ENCODE results near the gene KRTDAP. TPM values are rescaled to one million over a fixed set of nuclear protein-coding genes. Genes with fewer than 3 reads are reported as not detected.

Gene KRTDAP
- total RNA-seq, 1 donor from 2014 or later, result not detected

- no peak for DNase-seq
- Mint-ChIP-seq H3K27me3 (ENCODE audit: unreplicated experiment) (peaks cover 11% of the 10 kb centered on the region), H3K9me3 (ENCODE audit: unreplicated experiment) (no peaks in the 10 kb centered on the region), H3K4me1 (ENCODE audit: low read depth, unreplicated experiment) (no peaks in the 10 kb centered on the region), H3K4me3 (ENCODE audit: unreplicated experiment) (no peak overlapping the region), H3K27ac (ENCODE audit: unreplicated experiment) (no peak overlapping the region), H3K36me3 (ENCODE audit: unreplicated experiment) (peaks cover 5% of the 10 kb centered on the region)
- TF ChIP-seq CTCF (IDR thresholded peaks at IDR 0.05; ENCODE audit: partially characterized antibody, unreplicated experiment), result no peak
These were observed 35.6 kb upstream of the KRTDAP start for GRCh38 chr19:35525873-35526272.

DNA sequence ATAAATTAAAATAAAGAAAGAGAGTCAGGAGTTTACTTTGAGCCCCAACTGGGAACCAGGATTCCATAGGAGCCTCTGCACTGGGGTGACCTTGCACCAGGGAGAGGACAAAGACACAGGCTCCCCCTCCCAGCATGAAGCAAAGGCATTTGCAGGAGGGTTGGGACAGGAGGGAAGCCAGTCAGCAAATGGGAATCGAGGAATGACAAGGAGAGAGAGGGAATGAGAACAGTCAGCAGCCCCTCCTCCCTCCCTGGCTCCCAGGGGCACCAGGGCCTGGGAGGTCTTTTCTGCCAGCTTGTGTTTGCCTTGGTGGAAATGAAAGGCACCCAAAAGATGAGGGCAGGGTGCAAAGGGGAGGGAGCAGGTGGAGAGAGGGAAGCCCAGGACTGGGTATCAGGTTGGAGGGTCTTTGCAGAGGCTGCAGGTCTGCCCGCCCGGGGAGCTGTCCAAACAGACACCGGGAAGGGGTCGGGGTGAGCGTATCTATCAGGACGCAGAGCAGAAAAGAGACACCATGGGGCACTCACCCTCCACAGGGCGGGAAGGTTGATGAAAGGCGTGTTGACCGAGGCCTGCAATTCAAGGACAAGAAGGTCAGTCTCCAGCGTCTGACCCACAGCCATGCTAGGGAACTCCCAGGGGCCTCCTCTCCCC is 34.0 kb upstream of the KRTDAP start:
- Mint-ChIP-seq H3K4me1 (ENCODE audit: low read depth, unreplicated experiment) (no peaks in the 10 kb centered on the region), H3K4me3 (ENCODE audit: unreplicated experiment) (no peak overlapping the region), H3K27ac (ENCODE audit: unreplicated experiment) (no peak overlapping the region), H3K36me3 (ENCODE audit: unreplicated experiment) (peaks cover 5% of the 10 kb centered on the region), H3K27me3 (ENCODE audit: unreplicated experiment) (peaks cover 9% of the 10 kb centered on the region), H3K9me3 (ENCODE audit: unreplicated experiment) (peaks cover 1% of the 10 kb centered on the region)
- no peak for TF ChIP-seq CTCF (IDR thresholded peaks at IDR 0.05; ENCODE audit: partially characterized antibody, unreplicated experiment)
- DNase-seq, result no peak

- Mint-ChIP-seq H3K9me3 (ENCODE audit: unreplicated experiment) (peaks cover 1% of the 10 kb centered on the region), H3K4me1 (ENCODE audit: low read depth, unreplicated experiment) (no peaks in the 10 kb centered on the region), H3K4me3 (ENCODE audit: unreplicated experiment) (no peak overlapping the region)
These were observed 32.6 kb upstream of the KRTDAP start for GRCh38 chr19:35522745-35523327.

GRCh38 chr19:35521124-35521743 is 31.0 kb upstream of the KRTDAP start:
- Mint-ChIP-seq H3K36me3 (ENCODE audit: unreplicated experiment) (no peaks in the 10 kb centered on the region), H3K27me3 (ENCODE audit: unreplicated experiment) (peaks cover 7% of the 10 kb centered on the region), H3K27ac (ENCODE audit: unreplicated experiment) (no peak overlapping the region), H3K4me3 (ENCODE audit: unreplicated experiment) (no peak overlapping the region), H3K4me1 (ENCODE audit: low read depth, unreplicated experiment) (no peaks in the 10 kb centered on the region), H3K9me3 (ENCODE audit: unreplicated experiment) (peaks cover 5% of the 10 kb centered on the region)
- no peak for TF ChIP-seq CTCF (IDR thresholded peaks at IDR 0.05; ENCODE audit: partially characterized antibody, unreplicated experiment)
- DNase-seq, result no peak

More at GRCh38 chr19:35522745-35523327, 32.6 kb upstream of the KRTDAP start:
- no peak for TF ChIP-seq CTCF (IDR thresholded peaks at IDR 0.05; ENCODE audit: partially characterized antibody, unreplicated experiment)
- DNase-seq, result no peak
- no peak overlapping the region for H3K27ac Mint-ChIP-seq (ENCODE audit: unreplicated experiment)
- H3K36me3 Mint-ChIP-seq (ENCODE audit: unreplicated experiment), result no peaks in the 10 kb centered on the region
- H3K27me3 Mint-ChIP-seq (ENCODE audit: unreplicated experiment), result peaks cover 4% of the 10 kb centered on the region

- Mint-ChIP-seq H3K4me3 (ENCODE audit: unreplicated experiment) (no peak overlapping the region), H3K27ac (ENCODE audit: unreplicated experiment) (no peak overlapping the region), H3K4me1 (ENCODE audit: low read depth, unreplicated experiment) (no peaks in the 10 kb centered on the region), H3K27me3 (ENCODE audit: unreplicated experiment) (peaks cover 10% of the 10 kb centered on the region), H3K9me3 (ENCODE audit: unreplicated experiment) (peaks cover 6% of the 10 kb centered on the region), H3K36me3 (ENCODE audit: unreplicated experiment) (no peaks in the 10 kb centered on the region)
- no peak for TF ChIP-seq CTCF (IDR thresholded peaks at IDR 0.05; ENCODE audit: partially characterized antibody, unreplicated experiment)
- DNase-seq, result no peak
These were observed 29.0 kb upstream of the KRTDAP start for GRCh38 chr19:35519291-35519690.
